GM18858 (cell line): ENCODE measurements around the gene RGS7.

ENCODE experiments used
- ATAC-seq: cut with Tn5 transposase; IDR thresholded peaks from one replicate; pipeline ENCODE4 v1.9.1; 2021; ENCODE audit not compliant: unreplicated experiment

RGS7 gene

DNA sequence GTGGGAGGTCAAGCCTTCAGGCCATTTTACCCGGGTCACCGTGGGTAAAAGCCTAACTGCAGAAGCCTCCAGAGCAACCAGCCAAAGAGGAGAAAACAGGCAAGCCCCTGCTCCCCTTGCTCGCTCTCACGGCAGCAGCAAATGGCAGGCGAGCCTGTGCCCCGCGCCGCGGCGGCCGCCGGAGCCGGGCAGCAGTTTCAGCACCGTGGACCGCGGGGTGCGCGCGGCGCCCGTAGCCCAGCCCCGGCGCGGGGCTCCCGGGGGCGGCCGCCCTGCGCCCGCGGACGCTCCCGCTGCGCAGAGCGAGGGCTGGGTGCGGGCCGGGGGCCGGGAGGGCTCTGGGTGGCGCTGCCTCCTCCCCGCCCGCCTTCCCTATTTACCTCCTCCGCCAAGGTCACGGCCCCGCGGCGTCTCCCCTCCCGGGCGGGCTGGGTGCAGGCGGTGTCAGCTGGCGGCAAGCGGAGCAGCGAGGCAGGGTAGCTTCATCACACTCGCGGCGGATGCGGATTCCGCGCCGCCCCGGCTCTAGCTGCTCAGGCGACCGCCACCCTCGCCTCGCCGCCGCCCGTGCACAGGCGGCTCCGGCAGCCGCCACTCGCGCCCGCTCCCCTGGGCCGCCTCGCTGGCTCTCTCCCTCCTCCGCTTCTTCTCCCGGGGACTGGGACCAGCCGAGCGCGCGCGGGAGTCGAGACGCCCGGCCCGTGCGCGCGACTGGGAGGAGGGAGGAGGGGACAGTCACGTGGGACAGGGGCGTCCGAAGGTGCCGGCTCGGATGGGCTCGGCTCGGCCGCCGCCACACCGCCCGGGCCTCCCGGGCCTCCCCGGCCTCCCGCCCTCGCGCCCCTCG, at the start of gene RGS7:
Gene RGS7, minus strand, starts transcription at position 687 of the 847 bp plus-strand sequence.
- ATAC-seq, result peak; percentile 42

DNA sequence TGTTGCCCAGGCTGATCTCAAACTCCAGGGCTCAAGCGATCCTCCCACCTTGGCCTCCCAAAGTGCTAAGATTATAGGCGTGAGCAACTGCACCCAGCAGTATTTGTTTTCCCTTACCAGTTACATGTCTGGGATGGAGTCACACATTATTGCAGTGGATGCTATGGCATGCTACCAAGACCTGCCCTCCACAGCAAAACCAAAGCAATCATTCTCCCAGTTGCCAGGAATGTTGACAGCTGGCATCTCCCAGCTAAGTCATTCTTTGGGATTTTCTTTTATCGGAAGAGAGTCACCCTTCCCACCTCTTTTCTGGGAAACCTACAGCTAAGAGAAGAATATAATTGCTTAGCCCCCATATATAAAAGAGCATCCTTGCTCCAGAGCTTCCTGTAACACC, 49.4 kb upstream of the RGS7 start:
- ATAC-seq, result no peak

DNA sequence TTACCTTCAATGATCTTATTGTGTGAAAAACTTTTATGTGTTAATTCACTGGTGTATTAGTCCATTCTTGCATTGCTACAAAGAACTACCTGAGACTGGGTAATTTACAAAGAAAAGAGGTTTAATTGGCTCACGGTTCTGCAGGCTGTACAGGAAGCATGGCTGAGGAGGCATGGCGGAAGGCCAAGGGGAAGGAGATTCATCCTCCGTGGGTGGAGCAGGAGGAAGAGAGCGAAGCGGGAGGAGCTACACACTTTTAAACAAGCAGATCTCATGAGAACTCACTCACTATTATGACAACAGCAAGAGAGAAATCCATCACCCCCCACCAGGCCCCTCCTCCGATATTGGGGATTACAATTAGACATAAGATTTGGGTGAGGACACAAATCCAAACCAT, 44.2 kb upstream of the RGS7 start:
- no peak for ATAC-seq

DNA sequence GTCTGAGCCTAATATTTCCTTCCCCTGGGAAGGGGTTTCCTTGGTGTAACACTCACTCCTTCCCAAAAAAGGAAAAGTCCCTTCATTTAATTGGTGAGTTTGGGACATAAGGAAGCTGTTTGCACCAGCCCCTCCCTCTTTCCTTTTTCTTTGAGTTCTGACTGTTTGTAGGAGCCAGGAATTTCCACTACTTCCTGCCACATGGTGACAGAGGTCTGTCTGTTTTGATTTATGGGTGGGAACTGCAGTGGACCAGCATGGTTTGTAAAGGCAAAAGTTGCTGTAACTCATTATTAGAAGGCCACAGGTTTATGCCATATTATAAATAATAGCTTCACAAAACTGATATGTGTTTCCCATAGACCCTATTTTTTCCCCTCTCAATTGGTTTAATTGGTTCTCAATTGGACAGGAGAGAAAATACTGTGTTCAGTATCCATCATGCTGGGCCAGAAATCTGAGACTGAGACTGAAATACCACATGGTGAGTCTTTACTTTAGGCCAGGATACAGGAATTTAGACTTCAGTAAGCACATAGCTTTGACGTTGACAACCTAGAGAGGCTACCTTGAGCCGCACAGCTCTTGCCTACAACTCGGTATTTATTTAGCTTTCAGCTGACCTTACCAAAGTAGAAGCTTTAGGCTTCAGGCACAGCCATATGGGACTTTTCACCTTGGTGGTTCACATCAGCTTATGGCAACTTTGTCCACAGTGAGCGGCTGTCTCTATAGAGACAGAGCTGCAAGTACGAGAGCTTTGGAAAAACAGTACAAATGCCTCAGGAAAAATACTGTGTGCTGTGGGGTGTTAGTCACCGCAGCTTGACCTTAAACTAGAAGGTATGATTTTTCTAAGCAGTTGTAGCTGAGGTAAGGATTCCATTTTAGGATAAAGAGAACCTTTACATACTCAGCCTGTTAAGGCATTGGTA, 40.0 kb upstream of the RGS7 start:
- ATAC-seq, result no peak

DNA sequence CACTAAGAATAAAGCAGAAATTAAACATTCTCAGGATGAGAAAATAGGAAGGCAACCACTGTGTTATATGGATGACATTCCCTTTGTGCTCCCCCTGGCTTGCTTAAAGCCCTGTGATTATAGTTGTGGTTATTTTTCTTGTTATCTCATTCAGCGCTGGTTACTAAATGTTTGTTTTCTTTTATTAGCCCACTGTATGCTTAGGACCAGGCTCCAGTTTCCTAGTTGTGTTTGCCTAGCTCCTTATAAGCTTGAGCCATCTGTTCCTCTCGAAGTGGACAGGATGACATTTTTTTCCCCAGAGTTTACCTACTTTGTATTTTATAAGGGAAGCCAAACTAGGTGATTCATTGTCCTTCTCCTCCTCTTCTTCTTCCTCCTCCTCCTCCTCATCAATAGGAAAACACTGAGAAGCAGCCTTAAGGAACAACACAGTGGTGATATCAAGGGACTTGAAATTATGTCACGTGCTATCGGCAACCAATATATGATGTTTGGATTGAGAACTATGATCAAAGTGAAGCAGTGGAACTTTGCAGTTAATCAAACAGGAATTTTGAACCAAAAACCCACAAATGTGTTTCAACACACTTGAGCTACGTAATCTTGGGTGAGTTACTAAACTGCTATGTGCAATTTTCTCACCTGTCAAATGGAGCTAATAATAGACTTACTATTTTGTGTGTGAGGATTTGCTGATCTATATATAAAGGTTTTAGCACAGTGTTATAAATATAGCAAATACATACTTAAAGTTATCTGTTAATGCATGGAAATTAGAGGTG, 35.1 kb upstream of the RGS7 start:
- no peak for ATAC-seq

DNA sequence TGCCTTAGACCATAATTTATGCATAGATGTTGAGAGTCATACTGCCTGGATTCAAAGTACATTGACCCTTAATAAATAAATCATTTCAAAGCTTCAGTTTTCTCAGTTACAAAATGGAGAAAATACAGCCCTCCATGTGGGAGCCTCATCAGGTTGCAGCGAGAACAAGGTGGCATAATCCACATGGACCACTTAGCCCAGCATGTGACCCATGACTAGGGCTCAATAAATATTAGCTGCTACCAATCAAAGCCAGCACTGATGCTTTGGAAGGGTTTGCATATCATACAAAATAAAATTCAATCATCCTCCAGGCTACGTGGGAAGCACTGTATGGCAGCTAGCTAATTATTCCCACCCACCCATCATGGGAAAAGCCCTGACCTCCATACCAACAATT, 33.5 kb upstream of the RGS7 start:
- no peak for ATAC-seq

DNA sequence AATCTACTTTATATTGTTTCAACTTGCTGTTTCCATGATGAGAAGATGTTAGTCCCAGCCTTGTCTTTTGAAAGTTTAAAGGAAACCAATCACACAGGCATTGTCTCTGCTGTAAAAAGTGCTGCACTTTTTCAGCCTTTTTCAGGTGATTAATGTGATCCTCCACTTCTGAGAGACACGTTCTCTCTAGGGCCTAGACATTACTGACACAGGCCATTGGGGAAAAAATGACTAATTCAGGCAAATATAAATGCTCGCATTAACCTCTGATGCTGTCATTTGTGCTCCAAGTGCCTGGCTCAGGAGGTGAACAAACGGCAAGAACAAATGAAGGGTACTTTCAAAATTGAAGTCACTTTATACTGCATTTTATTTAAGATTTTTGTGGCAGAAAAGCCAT, 32.4 kb upstream of the RGS7 start:
- ATAC-seq, result no peak

DNA sequence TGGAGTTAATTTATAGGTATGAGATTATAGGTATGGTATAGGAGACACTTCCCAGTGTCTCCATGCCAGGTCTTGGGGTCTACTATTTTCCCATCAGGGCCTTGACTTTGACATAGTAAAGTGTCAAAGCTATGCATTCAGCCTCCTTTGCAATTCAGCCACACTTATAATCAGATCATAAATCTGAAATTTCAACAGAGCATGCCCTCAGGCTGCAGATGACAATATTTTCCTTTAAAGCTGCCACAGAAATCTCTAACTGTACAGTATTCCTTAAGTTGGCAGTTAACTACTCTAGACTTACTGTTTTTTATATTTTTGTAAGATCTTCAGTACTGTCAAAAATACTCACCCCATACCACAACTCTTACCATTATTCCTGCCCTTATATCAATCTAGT, 30.2 kb upstream of the RGS7 start:
- ATAC-seq, result no peak

DNA sequence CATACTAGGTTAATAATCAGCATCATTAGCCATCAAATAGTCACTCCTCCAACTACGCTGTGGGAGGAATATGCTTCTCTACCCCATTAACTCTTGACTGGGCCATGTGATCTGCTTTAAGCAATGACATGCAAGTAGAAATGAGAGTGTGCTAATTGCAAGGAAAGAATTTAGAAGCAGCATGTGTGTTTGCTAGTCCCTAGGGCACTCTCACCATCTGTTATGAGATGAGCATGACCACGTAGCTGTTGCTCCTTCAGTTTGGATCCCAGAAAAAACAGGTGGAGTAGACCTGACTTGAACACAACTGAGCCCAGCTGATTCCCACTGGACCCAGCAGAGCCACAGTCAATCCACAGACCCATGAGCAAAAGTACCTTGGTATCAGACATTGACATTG, 19.7 kb upstream of the RGS7 start:
- no peak for ATAC-seq

DNA sequence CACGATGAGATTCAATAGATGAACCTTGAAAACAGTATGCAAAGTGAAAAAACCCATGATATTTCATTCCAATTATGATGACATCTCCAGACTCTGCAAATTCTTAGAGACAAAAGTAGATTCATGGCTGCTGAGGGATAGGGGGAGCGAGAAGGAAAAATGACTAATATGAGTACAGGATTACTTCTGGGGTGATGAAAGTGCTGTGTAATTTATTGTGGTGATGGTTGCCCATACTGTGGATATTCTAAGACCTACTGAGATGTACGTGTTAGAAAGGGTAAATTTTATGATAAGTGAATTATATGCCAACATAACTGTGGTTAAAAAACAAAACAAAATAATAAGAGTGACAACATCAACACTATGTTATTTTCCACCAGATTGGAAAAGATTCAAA, 18.9 kb upstream of the RGS7 start:
- ATAC-seq, result no peak

DNA sequence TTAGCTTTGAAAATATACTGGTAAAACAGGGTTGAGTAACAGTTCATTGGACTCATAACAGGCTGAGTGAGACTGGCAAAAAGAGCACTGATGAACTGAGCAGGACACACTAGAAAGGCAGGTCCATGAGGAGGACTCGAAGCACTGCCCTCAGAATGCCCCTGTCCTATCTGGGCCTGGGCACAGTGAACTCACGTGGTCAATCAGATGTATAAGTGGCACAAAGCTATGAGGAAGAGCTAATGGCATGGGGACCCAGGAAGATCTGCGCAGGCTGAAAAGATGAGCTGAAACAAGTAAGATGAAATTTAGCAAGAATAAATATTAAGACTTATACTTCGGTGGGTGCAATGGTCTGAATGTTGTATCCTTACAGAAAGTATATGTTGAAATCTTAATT, 9.2 kb upstream of the RGS7 start:
- ATAC-seq, result no peak

DNA sequence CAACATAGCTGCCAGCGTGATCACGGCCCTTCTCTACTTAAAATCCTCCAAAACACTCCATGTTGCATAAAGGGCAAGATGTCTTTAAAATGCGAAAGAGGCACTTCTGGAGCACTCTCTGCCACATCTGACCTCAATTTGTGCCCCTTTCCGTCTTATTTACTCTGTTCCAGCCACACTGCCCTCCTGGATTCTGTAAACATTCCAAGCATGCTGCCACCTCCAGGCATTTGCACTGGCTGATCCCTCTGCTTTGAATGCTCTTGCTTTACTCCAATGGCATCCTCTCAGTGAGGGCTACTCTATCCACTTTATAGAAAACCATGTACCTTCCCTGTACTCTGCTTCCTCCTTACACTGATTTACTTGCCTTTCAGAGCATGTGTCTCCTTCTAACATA, 5.3 kb upstream of the RGS7 start:
- no peak for ATAC-seq

DNA sequence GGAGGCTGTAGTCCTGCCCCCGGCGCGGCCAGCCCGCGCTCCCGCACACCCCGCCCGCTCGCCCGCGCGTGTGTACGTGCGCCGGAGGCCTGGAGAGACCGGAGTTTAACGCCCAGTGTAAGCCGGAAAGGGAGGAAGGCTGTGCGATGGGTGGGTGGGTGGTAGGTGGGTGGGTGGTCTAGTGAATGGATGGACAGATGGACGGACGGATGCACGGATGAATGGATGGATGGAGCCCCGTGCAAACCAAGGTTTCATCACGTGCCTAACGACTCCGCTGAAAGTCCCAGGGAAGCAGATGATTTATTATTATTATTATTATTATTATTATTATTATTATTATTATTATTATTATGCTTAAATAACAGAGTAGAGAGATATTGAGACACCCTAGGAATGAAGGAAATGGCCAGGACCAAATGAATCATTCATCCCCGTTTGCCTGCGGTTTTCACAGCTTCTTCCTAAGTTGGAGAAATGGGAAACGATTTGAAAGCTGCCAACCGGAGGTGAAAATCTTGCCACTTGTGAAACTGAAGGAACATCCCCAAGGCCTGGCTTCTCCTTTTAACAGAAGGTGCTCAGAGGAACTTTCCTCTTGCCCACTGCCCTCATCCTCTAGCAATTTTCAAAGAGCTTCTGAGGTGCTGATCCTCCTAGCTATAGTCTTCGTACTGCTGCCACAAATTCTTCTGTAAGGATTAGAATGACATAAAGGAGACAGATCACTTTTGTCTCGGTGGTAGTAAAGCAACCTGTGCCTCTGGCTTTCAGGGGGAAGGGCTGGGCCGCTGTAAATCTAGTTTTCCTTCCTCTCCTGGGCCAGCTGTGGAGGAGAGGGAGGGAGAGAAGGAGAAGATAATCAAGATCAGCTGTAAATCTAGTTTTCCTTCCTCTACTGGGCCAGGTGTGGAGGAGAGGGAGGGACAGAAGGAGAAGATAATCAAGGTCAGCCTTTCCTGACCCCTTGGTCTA, 648 bp upstream of the RGS7 start:
- no peak for ATAC-seq

DNA sequence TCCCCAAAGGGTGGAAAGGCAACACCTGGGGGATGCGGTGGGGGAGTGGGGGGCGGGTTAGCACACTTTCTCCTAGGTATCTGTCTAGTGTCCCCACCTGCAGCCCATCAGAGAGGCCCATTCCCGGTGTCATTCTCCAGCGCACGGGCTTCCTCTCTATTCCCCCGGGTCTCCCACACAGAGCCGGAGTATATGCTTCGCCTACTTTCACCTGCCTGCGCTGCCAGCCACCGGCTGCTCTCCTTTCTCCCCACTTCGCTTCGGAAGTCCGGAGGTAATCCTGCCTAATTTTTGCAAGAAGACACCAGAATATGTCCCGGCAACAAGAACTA, 852 bp downstream of the RGS7 start:
- no peak for ATAC-seq

DNA sequence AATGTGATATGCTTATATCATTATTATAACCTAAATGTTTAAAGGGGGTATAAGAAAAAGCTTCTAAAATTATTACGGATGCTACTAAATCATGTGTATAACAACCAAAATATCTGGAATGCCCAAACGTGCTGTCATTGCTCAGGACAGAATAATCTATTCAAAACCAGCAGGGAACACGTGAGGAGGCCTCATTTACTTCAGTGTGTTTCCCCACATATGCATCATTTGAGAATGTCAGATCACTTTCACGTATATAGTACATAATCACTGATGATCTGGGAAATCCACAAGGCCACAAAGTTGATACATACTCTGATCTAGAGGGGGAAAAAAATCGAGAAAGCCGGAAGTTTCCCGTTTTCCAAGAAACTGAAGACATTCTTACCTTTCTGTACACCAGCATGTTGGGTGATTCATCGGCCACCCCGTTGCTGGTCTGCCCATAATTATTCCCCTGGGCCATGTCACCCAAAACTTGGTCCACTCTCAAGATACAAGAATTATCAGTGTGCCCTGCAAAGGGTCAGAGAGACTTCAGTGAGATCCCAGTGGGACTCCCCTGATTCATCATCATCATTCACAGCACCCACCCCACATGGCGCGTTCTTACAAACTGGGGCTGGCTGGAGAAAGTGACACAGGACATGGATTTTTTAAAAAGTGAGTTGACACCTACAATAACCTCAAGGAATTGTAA, 1.5 kb downstream of the RGS7 start:
- ATAC-seq, result no peak

DNA sequence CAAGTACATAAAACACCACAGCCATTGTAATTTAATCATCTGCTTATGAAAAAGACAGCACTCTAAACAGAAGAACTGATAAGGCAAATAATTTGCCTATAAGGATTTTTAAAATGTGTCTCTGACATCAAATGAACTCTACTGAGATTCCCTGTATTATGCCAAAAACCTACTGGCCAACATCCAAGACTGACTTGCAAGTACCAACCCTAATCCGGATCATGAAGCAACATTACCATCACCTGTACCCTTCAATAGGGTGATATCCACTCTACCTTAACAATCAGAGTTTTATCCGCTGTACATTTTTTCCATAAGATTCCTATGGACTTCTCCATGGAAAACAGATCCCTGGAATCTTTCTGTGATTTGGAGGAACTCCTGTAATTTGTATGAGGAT, 4.6 kb downstream of the RGS7 start:
- no peak for ATAC-seq

DNA sequence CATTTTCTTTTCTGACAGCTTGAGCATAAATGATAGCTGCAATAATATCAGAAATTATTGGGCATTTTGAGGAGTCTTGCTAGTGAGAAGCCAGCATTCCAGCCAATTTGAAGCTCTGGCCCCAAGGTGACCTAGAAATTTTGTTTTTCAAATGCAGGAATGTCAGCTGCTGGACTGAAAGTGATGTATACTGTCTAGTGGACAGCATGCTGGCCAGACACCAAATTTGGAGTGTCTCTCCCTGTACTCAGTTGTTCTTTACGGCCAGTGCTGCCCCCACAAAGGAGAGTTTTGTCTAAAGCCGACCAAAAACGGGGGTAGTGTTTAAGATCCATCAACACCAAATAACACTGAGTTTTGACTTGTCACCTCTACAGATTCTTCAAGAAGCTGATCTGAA, 5.2 kb downstream of the RGS7 start:
- ATAC-seq, result no peak

DNA sequence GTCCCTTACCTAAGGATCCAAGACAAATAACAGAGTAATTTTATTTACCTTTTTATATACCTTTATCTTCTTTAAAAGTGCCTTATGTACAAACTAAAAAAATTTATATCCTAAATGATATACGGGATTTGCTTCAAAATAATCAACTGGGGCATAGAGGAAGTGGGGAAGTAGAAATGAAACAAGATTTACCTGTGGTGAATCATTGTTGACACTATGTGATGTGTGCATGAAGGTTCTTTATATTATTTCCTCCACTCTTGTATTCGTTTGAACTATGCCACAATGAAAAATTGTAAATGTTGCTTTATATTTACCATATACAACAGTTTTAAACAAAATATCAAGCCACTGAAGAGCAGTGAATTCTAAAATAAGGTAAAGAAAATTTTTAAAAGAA, 13.0 kb downstream of the RGS7 start:
- ATAC-seq, result no peak

DNA sequence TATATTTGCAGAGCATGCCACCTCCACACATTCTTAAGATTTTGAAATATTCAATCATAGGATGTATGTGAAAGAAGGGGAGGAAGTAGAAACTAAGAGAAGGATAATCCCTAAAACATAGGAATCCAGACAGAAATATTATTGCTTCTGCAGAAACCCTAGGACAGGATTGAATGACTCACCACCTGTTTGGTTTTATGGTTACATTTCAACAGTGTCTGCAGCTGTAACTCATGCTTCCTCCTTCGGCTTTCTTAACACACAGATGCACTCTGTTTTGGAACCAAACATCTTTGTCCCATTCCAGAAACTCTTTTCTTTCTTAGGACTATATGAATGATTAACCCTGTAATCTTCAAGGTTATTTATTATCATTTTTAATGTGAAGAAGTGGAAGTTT, 20.7 kb downstream of the RGS7 start:
- ATAC-seq, result no peak

DNA sequence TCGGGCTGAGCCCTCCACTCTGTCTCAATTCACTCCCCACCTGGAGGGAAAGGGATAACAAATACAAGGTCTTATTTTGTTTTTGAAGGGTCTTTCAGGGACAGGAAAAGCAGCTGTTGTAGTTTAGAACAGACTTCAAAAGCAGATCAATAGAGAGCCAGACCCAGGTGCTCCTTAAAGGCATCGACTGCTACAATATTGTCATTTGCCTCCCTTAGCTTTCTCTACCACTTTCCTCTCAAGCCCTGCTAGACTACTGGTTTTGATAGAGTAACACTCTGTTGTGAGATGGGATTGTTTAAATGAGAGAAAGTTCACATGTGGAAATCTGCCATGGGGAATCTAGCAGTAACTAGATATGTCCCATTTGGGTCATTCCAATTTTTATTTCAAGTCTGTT, 24.0 kb downstream of the RGS7 start:
- no peak for ATAC-seq
